GM12872 (cell line): Measurements from ENCODE around the gene ALK.

Experiments
- CTCF ChIP-seq: IDR thresholded peaks from 3 replicates; pipeline ENCODE4 v1.5.1; 2011; ENCODE audit warnings: low read depth, mild to moderate bottlenecking, low read length, moderate library complexity; ENCODE audit not compliant: insufficient read depth

ALK gene

GRCh38 chr2:29443627-29444026 is 477.8 kb downstream of the ALK start:
- no peak for TF ChIP-seq CTCF

- TF ChIP-seq CTCF: no peak
Observed at GRCh38 chr2:29443151-29443550, 478.2 kb downstream of the ALK start.

- TF ChIP-seq CTCF: no peak
Observed at GRCh38 chr2:29440921-29441623, 480.3 kb downstream of the ALK start.

- no peak for TF ChIP-seq CTCF
Observed at GRCh38 chr2:29433920-29434319, 487.5 kb downstream of the ALK start.

- no peak for TF ChIP-seq CTCF
Observed at GRCh38 chr2:29433128-29433527, 488.3 kb downstream of the ALK start.

GRCh38 chr2:29431485-29431884 is 489.9 kb downstream of the ALK start:
- TF ChIP-seq CTCF: no peak

- TF ChIP-seq CTCF: no peak
Observed at GRCh38 chr2:29430382-29431112, 490.8 kb downstream of the ALK start.
